Measurements from ENCODE around the gene NSUN6. TPM values are rescaled to one million over a fixed set of nuclear protein-coding genes. Genes with fewer than 3 reads are reported as not detected.

Gene NSUN6
- total RNA-seq, 4 donors from 2014 or later = 8.0 to 27.8 (median 11.4) TPM

DNA sequence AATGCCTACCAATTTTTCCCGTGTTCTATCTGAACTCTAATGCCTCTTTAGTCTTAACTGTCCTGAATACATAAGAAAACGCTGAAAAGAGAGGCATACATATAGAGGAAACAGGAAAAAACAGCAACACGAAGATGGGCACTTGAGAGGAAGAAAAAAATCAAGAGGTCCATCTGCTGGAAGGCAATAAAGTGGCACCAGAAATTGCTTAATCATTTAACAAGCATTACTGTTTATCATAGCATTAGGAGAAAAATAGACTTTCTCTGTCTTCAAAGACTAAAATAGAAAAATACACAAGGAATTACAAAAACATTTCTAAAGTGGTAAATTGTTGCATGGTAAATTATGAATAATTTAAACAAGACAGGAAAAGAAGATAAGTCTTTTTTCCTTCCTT is 35.0 kb downstream of the NSUN6 start:
- Histone ChIP-seq H3K4me1 (no peaks in the 10 kb centered on the region), H3K4me3 (no peak overlapping the region), H3K9me3 (no peaks in the 10 kb centered on the region), H3K36me3 (peaks cover 6% of the 10 kb centered on the region), H3K27me3 (no peaks in the 10 kb centered on the region), H3K27ac (no peak overlapping the region)
- WGBS = 81% methylated on average over 3 of the region's 3 CpGs
- TF ChIP-seq EP300 (IDR thresholded peaks at IDR 0.05) = no peak
- no peak for TF ChIP-seq POLR2AphosphoS5 (IDR thresholded peaks at IDR 0.05)
- TF ChIP-seq, protein P1, sequence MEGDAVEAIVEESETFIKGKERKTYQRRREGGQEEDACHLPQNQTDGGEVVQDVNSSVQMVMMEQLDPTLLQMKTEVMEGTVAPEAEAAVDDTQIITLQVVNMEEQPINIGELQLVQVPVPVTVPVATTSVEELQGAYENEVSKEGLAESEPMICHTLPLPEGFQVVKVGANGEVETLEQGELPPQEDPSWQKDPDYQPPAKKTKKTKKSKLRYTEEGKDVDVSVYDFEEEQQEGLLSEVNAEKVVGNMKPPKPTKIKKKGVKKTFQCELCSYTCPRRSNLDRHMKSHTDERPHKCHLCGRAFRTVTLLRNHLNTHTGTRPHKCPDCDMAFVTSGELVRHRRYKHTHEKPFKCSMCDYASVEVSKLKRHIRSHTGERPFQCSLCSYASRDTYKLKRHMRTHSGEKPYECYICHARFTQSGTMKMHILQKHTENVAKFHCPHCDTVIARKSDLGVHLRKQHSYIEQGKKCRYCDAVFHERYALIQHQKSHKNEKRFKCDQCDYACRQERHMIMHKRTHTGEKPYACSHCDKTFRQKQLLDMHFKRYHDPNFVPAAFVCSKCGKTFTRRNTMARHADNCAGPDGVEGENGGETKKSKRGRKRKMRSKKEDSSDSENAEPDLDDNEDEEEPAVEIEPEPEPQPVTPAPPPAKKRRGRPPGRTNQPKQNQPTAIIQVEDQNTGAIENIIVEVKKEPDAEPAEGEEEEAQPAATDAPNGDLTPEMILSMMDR (IDR thresholded peaks at IDR 0.05) = no peak
- TF ChIP-seq POLR2A (IDR thresholded peaks at IDR 0.05) = no peak
- no peak for DNase-seq (ENCODE audit: low spot score in 2 of 2)

DNA sequence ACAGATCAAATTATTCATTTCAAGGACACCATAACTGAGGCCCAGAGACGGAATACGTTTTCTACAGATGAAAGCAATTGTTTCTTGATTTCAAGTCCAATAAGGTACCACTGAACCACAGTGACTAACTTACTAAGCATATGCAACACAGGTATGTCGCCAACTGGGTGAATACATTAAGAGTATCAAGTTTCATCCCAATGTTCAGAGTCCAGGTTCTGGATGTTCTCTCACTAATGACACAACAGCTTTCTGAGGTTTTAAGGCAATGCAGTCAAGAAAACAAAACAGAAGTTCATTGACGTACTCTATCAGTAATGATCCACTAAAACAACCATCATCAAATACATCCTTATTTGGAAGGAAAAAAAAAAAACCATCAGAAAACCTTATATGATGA is 35.8 kb downstream of the NSUN6 start:
- Histone ChIP-seq H3K36me3 (peaks cover 10% of the 10 kb centered on the region), H3K4me1 (no peaks in the 10 kb centered on the region), H3K27ac (no peak overlapping the region), H3K4me3 (no peak overlapping the region), H3K9me3 (no peaks in the 10 kb centered on the region), H3K27me3 (no peaks in the 10 kb centered on the region)
- no peak for DNase-seq (ENCODE audit: low spot score in 2 of 2)
- 91% methylated on average over 4 of the region's 4 CpGs for WGBS
- TF ChIP-seq, protein P1 (IDR thresholded peaks at IDR 0.05) = no peak
- no peak for TF ChIP-seq EP300 (IDR thresholded peaks at IDR 0.05)
- TF ChIP-seq POLR2AphosphoS5 (IDR thresholded peaks at IDR 0.05) = no peak
- TF ChIP-seq POLR2A (IDR thresholded peaks at IDR 0.05) = no peak

DNA sequence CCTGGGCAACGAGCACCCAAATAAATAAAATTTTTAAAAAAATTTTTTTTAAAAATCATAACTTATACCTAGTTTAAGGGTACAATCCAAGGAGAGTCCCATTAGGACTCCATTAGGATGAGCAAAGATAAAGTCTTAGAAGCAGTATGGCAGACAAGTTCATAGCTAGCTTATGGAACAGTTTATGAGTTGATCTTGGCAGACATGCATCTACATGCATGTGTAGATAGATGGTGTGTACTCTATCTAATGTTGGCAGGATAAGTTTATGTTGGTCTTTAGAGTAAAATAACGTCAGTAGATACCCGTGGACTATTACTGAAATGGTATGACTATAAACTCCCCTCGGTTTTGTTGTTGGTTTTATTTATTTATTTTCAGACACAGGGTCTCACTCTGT is 40.2 kb downstream of the NSUN6 start:
- Histone ChIP-seq H3K4me1 (peaks cover 4% of the 10 kb centered on the region), H3K4me3 (no peak overlapping the region), H3K27ac (no peak overlapping the region), H3K27me3 (no peaks in the 10 kb centered on the region), H3K36me3 (peaks cover 7% of the 10 kb centered on the region), H3K9me3 (no peaks in the 10 kb centered on the region)
- no peak for TF ChIP-seq POLR2AphosphoS5 (IDR thresholded peaks at IDR 0.05)
- TF ChIP-seq, protein P1 (IDR thresholded peaks at IDR 0.05) = no peak
- no peak for TF ChIP-seq POLR2A (IDR thresholded peaks at IDR 0.05)
- TF ChIP-seq EP300 (IDR thresholded peaks at IDR 0.05) = no peak
- WGBS = 94% methylated on average over 4 of the region's 4 CpGs
- DNase-seq (ENCODE audit: low spot score in 2 of 2) = no peak

GRCh38 chr10:18610517-18610916 is 40.9 kb downstream of the NSUN6 start:
- 72% methylated on average over 3 of the region's 3 CpGs for WGBS

DNA sequence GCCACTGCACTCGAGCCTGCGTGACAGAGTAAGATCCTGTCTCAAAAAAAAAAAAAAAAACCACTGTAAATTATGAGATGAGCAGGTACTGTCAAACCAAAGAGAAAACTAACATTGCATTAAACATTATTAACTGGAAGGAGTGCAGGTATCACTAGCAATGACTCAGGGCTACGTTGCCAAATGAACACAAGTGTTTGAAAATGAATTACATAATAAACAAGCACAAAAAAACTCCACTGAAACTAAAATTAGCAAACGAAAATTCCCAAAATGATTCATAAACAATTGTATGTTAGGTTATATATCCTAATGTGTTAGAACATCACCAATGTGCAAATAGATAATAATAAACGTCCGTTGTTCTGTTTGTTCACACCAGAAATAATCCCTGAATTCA is 42.8 kb downstream of the NSUN6 start:
- TF ChIP-seq POLR2A (IDR thresholded peaks at IDR 0.05) (no peak), EP300 (IDR thresholded peaks at IDR 0.05) (no peak), POLR2AphosphoS5 (IDR thresholded peaks at IDR 0.05) (no peak)
- TF ChIP-seq, protein P1 (IDR thresholded peaks at IDR 0.05) = no peak
- 81% methylated on average over 6 of the region's 6 CpGs for WGBS

More at GRCh38 chr10:18610517-18610916, 40.9 kb downstream of the NSUN6 start:
- Histone ChIP-seq H3K9me3 (no peaks in the 10 kb centered on the region), H3K4me3 (no peak overlapping the region), H3K4me1 (peaks cover 4% of the 10 kb centered on the region), H3K36me3 (peaks cover 7% of the 10 kb centered on the region), H3K27ac (peak overlapping the region; percentile 53), H3K27me3 (no peaks in the 10 kb centered on the region)
- DNase-seq (ENCODE audit: low spot score in 2 of 2) = no peak
- TF ChIP-seq EP300 (IDR thresholded peaks at IDR 0.05) (no peak), POLR2AphosphoS5 (IDR thresholded peaks at IDR 0.05) (no peak)
- TF ChIP-seq, protein P1 (IDR thresholded peaks at IDR 0.05) = no peak

More for the DNA sequence above, 42.8 kb downstream of the NSUN6 start:
- no peaks in the 10 kb centered on the region for H3K27me3 ChIP-seq
- H3K4me1 ChIP-seq = peaks cover 4% of the 10 kb centered on the region
- no peaks in the 10 kb centered on the region for H3K9me3 ChIP-seq
- DNase-seq (ENCODE audit: low spot score in 2 of 2) = no peak
- peaks cover 7% of the 10 kb centered on the region for H3K36me3 ChIP-seq
- no peak overlapping the region for H3K27ac ChIP-seq
- H3K4me3 ChIP-seq = no peak overlapping the region
